ENCODE data around the gene MAD1L1.

DNA sequence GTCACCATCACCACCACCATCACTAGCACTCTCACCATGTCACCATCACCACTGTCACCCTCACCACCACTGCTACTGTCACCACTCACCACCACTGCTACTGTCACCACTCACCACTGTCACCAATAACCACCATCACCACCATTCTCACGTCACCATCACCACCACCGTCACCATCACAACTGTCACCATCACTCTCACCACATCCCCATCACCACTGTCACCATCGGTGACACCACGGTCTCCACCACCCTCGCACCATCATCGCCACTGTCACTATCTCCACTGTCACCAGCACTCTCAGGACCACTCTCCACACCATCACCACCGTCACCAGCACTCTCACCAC lies 130.4 kb downstream of the MAD1L1 start:
- TF ChIP-seq, protein P1, sequence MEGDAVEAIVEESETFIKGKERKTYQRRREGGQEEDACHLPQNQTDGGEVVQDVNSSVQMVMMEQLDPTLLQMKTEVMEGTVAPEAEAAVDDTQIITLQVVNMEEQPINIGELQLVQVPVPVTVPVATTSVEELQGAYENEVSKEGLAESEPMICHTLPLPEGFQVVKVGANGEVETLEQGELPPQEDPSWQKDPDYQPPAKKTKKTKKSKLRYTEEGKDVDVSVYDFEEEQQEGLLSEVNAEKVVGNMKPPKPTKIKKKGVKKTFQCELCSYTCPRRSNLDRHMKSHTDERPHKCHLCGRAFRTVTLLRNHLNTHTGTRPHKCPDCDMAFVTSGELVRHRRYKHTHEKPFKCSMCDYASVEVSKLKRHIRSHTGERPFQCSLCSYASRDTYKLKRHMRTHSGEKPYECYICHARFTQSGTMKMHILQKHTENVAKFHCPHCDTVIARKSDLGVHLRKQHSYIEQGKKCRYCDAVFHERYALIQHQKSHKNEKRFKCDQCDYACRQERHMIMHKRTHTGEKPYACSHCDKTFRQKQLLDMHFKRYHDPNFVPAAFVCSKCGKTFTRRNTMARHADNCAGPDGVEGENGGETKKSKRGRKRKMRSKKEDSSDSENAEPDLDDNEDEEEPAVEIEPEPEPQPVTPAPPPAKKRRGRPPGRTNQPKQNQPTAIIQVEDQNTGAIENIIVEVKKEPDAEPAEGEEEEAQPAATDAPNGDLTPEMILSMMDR (conservative IDR thresholded peaks at IDR 0.05; ENCODE audit: low read depth, low read length) = no peak
- no peak for TF ChIP-seq MAZ (IDR thresholded peaks at IDR 0.05; ENCODE audit: borderline replicate concordance, low read depth, low read length)
- TF ChIP-seq MXI1 (IDR thresholded peaks at IDR 0.05; ENCODE audit: borderline replicate concordance, low read depth, low read length) = no peak
